SIG-M5 (cell line): ENCODE data around the gene RAMP3.

Source experiments
- DNase-seq: peaks from one replicate; lab custom pipeline; 2025; lab: John Stamatoyannopoulos, UW

Gene RAMP3

DNA sequence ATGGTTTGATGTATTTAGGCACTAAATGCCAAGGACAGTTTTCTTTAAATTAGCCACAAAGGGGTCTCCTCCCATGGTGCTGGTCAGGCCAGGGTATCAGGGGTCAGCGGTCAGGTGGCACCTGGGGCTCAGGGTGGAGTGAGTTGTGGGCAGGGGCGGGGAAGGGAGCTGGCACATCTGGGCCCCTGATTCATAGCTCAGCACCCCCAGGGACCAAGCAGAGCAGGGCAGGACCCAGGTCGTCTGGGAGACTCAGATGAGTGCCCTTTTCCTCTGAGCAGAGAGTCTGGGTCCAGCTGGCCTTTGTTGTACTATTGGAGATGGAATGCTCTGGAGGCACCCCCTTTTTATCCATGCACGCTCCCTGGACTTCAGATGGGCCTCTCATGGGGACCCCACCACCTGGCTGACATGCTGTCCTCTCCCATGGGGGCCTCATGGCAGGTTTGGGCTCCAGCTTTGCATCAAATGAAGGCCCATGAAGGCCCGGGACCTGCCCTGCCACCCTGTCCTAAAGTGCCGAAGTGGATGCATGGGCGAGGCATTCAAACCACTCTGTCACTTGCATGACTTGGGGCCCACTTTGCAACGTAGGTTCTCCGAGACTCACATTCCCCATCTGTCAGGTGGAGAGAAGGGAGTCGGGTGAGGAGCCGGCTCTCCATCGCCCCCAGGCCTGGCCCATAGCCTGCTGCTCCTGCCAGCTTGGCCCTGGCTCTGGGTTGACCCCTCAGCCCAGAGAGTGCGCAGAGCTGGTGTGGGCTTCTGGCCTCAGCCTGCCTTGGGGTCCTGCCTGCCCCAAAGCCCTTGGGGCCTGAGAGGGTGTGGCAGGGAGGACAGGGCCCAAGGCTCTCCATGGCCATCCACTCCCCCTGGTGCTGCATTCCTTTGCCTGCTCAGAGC lies 66.4 kb downstream of the RAMP3 start:
- DNase-seq, result no peak

- DNase-seq, result no peak
Observed at GRCh38 chr7:45224832-45225231, 67.2 kb downstream of the RAMP3 start.

DNA sequence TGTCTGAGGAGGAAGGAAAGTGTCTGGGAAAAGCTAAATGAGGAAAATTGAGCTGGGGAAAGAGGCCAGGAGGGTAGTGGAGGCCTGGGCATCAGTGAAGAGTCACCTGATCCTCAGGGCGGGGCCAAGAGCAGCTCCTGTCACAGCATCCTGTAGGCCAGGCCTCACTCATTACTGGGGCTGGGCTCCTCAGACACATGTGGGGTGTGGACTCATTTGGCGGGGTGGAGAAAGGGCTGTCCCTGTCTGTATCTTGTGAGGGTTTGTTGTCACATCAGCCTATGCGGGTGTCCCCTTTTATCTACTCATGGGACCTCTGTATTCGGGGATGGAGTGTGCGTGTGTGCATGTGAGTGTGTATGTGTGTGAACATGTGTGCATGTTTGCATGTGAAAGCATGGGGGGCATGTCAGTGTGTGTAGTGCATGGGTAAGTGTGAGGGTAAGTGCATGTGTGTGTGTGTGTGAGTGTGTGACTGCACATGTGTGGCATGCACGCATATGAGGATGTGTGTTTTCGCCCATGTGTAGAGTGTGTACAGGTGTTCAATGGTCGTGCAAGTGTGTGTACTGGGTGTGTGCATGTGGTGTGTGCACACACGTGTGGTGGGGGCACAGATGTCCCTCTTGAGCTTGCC lies 67.8 kb downstream of the RAMP3 start:
- DNase-seq, result no peak

DNA sequence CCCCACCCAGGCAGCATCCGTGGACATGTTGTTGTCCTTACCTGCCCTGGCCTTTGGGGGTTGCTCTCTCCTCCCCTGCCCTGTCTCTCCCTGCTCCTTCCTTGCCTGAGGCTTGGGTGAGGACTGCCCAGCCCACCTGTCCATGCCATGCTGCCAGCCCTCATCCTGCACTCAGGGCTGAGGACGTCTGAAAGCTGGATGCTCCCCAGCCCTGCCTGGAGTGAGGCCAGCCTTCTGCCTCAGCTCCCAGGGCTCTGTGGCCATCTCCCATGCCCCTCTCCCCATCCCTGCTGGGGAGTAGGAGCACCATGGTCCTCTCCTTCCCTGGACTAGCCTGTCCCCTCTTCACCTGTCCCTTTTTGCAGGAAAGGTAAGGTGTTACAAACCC lies 68.4 kb downstream of the RAMP3 start:
- no peak for DNase-seq

GRCh38 chr7:45229156-45229920 lies 71.7 kb downstream of the RAMP3 start:
- DNase-seq, result no peak

- DNase-seq, result no peak
Observed at GRCh38 chr7:45230083-45230482, 72.5 kb downstream of the RAMP3 start.

DNA sequence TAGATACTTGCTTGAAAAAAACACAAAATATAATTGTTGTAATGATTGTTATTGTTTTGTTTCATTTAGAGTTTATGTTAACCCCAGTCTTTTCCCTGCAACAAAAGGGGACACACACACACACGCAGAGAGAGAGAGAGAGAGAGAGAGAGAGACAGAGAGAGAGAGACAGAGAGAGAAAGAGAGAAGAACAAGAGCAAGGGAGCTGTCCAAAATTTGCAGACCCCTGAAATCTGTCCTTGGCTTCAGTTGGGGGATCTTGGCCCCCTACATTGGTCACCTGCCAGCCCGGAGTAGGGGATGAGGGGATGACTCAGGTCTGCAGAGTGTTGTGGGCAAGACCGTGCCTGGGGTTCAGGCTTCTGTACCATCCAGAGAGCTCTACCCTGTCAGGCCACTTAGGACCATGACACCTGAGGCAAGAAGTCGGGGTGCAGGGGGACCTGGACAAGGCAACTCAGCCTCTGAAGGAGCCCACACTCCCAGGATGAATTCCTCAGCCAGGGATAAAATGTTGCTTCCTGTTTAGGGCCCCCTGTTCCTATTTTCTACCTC lies 73.1 kb downstream of the RAMP3 start:
- no peak for DNase-seq

- no peak for DNase-seq
Observed at GRCh38 chr7:45233249-45233775, 75.7 kb downstream of the RAMP3 start.
